ENCODE data around the gene SYDE1. TPM values are rescaled to one million over a fixed set of nuclear protein-coding genes. Genes with fewer than 3 reads are reported as not detected.

The SYDE1 gene
- total RNA-seq, 2 donors from 2014 or later: 42.4 to 44.6 TPM

DNA sequence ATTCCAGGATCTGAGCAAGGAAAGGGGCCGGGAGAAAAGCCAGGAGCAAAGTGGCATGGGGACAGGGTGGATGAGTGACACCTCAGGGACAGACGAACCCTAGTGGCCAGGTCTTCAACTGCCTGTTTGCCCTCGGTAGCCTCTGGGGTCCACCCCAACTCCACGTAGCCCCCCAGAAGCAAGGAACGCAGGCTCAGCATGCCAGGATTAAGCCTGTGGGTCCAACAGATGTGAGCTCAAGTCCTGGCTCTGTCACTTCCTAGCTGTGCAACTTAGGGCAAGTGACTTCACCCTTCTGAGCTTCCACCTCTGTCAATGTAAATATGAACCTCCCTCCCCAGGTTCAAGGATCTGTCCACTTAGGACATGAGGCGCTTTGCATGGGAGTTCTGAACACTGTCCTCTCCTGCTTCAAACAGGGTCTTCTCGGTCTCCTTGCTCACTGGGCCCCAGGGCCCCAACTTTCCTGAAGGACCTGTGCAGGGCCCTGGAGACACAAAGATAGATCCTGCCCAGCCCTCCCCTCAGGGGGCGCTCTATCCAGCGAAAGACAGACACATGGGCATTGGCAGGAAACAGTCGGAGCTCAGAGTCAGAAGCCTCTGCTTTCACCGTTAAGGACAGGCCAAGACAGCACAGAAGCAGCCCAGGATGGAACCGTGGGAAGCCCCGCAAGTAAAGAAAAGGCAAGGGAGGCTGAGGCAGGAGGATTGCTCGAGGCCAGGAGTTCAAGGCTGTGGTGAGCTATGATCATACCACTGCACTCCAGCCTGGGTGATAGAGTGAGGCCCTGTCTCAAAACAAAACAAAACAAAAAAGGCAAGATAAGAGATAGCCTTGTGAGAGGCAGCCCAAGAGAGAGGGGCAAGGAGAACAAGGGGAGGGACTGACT, 13.2 kb downstream of the SYDE1 start:
- intact Hi-C loops (cut with DNase I): no loop called here
- DNase-seq (ENCODE audit: low spot score): peak; percentile 51

DNA sequence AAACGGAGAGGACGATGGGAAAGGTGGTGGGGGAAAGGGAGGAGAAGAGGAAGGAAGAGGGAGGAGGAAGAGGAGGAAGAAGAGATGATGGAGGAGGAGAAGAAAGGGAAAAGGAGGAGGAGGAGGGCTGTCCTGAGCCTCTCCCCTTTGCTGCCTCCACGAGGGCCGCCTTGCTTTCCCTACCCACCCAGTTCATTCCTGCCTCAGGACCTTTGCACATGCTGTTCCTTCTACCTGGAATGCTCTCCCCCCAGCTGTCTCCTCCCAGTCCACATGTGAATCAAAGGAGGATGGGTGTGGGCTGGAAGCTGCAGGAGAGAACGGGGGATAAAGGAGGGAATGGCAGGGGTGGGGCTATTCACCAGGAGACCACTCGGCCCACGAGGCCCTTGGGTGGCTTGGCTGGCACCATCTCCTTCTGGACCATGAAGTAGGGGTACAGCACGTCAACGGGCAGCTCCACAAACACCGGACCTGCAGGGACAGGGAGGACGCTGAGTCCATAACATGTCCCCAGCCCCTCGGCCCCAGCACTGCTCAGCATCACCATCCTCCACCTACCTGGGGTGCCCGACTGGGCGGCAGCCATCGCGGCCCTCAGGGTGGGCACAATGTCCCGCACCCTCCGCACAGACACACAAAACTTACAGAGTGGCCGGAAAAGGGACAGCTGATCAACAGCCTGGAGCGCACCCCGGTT, 15.3 kb downstream of the SYDE1 start:
- peak; percentile 72 for DNase-seq (ENCODE audit: low spot score)
- intact Hi-C loops (cut with DNase I): no loop called here

DNA sequence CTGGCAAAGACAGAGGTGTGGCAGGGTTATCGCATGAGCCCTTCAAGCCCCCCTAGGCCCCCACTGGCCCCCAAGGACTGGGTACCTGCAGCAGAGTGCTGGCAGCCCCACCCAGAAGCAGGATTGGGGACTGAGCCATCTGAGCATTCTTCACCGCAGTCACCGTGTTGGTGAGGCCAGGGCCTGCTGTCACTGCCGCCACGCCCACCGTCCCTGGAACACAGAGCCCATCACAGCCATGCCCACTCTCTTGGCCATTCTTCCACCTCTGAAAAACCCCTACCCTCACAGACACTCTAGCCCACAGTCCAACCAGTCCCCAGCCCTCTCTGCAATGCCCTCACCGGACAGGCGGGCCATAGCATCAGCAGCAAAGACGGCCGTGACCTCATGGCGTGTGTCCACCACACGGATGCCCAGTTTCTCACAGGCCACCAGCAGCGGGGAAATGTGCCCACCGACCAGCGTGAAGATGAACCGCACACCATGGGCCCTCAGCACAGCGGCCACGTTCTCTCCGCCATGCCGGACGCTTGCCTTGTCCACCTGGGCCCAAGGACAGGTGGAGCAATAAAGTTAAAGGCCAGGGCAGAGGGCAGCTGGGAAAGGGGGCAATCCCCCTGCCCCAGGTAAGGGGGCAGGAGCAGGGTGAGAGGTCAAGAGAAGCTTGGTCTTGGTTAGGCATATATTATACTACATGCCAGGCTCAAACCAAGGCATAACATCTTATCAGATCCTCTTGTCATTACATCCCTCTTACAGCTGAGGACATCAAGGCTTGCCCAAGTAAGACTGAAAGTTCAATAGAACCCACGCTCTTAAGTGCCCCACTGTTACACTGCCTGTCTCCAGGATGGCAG, 16.1 kb downstream of the SYDE1 start:
- intact Hi-C loops (cut with DNase I): no loop called here
- no peak for DNase-seq (ENCODE audit: low spot score)

DNA sequence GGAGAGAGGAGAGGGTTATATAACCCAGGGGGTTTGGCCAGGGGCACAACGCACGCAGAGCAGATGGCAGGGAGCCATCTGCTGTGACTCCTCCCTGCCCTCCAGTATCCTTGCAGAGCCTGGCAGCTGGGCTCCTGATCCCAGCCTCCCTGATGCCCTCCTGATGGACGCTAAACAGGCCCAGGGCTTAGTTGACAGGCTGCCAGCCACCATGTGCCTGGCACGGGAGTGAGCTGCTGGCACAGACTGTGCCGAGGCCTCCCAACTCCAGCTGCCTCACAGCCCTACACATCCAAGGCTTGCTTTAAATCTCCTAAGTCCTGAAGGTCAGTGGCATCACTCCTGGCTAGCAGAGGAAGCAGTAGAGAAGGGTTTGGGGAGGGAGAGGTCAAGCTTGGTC, 16.7 kb downstream of the SYDE1 start:
- peak; percentile 72 for DNase-seq (ENCODE audit: low spot score)
- intact Hi-C loops (cut with DNase I): no loop called here

DNA sequence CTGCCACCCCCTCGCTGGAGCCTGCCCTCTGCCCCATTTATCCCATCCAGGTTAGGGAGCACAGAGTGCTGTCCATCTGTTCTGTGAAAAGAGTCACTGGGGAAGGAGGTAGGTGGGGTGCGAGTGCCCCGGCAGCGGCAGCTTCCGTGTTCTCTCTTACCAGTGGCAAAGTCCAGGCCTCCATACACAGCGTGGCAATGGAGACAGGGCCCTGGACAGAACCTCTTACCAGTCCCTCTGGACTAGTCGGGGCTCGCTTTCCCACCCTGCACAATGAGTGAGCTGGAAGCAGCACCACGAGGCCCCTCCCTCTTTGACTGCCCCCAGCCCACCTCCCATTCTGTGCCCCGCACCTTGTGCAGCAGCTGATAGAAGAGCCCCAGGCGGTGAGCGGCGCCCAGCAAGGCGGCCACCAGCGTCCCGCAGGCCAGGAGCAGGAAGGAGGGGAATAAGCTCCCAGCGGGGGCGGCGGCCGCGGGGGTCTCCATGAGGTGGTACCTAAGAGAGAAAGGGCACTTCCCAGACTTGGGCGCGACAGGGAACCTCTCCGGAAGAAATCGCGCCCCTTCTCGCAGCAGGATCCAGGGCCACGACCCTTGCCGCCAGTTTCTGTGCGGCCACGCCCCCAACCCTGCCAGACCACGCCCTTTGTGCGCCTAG, 17.5 kb downstream of the SYDE1 start:
- intact Hi-C loops (cut with DNase I): no loop called here
- peak; percentile 94 for DNase-seq (ENCODE audit: low spot score)

DNA sequence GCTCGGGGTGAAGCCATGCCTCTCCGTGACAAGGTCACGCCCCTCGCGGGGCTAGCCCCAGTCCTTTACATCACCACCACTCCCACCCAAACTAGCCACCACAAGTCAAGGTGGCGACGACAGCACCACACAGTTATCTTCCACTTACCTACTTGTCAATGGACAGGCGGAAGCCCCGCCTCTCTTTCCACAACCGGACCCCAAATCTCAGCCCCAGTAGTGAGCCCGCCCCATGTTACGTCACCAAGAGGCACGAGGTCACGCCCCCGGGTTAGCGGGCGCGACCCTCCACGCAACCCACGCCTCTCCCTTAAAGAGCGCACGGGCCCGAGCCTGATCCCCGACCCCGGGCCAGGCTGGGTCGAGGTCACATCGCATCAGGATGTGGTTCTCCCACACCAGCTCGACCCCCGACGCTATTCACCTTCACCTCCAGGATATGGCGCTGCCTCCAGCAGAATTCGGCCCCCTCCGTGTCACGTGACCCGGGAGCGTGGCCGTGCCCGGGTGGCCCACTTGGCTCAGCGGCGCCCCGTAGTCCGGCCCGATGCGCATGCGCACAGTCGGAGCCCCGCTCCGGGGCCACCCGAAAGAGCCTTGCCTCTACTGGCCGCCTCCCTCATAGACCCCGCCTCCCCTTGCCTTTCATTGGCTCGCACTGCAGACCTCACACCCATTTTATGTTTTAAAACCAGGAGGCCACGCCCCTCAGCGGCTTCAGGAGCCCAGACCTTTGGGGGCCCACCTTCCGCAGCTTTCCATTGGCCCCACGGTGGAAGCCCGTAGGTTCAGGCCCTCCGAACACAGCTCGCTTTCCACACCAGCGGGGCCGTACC, 18.2 kb downstream of the SYDE1 start:
- intact Hi-C loops (cut with DNase I): no loop called here
- DNase-seq (ENCODE audit: low spot score): peak; percentile 100

DNA sequence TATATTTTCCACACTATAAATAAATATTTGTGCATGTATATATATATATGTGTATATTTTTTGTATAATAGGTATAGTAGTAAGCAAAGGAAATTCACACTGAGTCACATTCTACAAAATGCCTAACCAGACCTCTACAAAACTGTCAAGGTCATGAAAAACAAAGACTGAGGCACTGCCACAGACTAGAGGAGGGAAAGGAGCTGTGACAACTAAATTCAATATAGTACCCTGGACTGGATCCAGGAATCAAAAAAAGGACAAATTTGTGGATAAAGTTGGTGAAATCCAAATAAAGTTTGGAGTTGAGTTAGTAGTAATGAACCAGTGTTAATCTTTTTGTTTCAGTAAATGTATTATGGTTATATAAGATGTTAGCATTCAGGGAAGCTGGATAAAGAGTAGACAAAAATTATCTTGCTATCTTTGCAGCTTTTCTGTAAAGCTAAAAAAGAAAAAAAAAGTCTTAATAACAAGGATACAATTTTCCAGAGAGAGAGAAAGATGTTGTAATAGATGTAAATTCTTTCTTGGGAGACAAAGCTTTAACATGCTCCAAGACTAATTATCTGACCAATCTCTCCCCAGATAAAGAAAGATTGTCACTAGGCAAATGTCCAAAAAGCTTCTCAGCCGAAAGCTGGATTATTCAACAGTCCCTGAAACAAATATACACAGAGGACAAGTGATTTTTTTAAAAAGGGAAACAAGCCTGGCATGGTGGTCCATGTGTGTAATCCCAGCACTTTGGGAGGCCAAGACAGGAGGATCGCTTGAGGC, 19.1 kb downstream of the SYDE1 start:
- DNase-seq (ENCODE audit: low spot score): no peak
- intact Hi-C loops (cut with DNase I): no loop called here

DNA sequence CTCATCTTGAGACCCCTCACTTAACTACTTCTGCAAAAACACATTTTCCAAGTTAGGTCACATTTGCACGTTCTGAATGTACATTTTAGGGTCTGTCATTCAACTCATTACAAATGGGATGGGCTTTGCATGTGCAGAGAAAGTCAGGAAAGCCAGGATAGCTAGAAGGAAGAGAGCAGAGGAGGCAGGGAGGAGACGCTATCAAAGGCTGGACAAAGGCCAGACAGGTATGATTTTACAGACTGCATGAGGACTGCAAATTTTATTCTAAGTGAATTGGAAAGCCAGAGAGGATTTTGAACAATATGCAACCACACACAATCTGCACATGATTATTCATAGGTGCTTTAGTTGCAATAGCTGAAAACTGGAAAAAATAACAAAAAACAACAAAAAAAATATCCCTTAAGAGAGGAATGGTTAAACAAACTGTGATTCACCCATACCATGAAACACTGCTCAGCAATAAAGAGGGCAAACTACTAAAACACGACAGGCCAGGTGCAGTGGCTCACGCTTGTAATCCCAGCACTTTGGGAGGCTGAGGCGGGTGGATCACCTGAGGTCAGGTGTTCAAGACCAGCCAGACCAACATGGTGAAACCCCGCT, 21.1 kb downstream of the SYDE1 start:
- DNase-seq (ENCODE audit: low spot score): no peak
- intact Hi-C loops (cut with DNase I): no loop called here

DNA sequence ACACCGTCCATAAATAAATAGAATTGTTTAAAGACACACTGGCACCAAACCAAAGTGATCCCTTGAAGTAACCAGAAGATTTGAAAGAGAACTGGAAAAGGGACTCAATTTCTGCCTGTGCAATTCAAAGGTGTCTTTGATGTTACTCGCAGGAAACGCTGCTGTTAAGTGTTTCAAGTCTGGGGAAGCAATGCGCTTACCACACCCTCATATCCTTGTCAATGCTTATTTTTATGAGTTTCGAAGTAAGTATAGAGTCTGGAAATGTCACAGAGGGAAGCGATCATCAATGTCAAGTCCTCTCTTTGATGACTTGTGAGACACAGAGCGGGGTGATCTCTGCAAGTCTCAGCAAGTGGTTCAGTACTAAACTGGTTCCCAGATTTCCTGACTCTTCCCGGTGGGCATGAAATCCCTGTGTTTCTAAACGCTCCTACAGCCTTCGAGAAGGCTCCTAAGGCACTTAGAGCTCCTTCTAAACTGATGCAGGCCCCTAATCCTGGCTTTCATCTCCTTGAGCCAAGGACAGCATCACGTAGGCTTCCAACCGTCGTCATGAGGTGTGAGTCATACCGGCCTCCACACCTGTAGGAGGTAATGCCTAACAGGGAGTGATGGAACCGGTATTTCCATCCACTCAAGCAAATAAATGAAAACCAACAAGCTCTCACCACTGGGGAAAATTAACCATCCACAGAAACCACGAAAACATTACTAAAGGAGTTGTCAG, 22.8 kb downstream of the SYDE1 start:
- intact Hi-C loops (cut with DNase I): loop anchor here in 1 of 2 donors (1.0 kb wide), 1 partner anchor 30 kb away; no protein-coding TSS in a partner anchor
- no peak for DNase-seq (ENCODE audit: low spot score)

DNA sequence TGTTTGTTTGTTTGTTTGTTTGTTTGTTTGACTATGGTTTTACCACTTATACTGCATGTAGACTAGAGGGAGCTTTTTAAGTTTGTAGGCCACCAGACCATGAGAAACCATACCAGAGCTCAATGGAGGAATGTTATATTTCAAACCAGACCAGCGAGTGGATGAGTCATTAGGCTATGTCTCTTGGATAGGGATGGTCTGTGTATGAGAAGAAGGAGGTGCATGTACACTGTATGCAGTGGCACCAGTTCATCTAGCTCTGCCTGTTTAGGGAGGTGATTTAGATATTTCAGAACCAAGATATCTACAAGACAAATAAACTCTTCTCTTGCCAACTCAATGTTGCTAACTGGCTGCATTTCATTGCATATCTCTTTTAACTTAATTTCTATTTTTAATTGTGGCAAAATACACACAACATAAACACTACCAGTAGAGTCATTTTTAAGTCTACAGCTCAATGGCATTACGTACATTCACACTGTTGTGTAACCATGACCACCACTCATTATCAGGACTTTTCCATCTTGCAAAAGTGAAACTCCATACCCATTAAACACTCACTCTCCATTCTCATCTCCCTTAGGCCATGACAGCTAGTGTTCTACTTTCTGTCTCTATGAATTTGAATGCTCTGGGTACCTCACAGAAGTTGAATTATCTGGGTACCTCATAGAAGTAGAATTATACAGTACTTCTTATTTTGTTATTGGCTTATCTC, 29.2 kb downstream of the SYDE1 start:
- DNase-seq (ENCODE audit: low spot score): no peak
- intact Hi-C loops (cut with DNase I): no loop called here

DNA sequence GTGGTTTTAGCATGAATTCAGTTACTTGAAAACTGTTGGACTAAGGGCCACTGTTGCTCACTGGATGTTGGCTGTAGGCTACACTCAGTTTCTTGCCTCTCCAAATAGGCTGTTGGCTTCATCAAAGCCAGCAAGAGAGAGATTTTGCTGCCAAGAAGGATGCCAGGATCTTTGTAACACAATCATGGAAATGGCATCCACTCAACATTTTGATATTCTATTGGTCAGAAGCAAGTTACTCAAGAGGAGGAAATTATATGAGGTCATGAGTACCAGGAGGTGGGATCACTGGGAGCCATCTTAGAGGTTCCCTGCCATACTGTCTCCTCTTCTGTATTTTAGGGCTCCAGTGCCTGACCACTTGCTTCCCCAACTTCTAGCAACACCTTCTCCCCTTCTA, 30.6 kb downstream of the SYDE1 start:
- intact Hi-C loops (cut with DNase I): no loop called here
- DNase-seq (ENCODE audit: low spot score): no peak

DNA sequence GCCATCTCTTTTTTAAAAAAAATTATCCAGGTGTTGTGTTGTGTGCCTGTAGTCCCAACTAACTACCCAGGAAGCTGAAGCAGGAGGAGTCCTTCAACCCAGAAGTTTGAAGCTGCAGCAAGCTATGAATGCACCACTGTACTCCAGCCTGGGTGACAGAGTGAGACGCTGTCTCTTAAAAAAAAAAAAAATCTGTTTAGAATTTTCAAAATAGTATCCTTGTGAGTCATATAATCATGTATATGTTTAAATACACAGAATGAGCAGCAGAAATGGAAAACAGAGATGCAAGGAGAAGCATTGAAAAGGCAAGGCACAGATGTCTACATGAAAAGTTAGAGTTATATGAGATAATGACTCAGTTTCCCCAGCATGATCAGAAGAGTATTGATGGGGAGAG, 31.2 kb downstream of the SYDE1 start:
- intact Hi-C loops (cut with DNase I): no loop called here
- DNase-seq (ENCODE audit: low spot score): no peak

DNA sequence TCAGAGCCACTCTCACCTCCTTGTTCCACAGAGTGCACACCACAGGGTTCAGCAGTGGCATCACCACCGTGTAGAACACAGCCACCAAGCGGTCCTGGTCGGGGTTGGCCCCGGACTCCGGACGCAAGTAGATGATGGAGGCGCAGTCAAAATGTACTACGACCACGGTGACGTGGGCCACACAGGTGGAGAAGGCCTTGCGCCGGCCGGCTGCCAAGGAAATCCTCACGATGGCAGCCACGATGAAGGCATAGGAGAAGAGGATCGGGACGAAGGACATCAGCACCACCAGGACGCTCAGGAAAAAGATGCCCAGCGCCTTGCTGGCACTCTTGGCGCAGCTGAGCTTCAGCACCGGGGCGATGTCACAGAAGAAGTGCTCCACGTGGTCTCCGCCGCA, 33.9 kb downstream of the SYDE1 start:
- intact Hi-C loops (cut with DNase I): no loop called here
- no peak for DNase-seq (ENCODE audit: low spot score)

DNA sequence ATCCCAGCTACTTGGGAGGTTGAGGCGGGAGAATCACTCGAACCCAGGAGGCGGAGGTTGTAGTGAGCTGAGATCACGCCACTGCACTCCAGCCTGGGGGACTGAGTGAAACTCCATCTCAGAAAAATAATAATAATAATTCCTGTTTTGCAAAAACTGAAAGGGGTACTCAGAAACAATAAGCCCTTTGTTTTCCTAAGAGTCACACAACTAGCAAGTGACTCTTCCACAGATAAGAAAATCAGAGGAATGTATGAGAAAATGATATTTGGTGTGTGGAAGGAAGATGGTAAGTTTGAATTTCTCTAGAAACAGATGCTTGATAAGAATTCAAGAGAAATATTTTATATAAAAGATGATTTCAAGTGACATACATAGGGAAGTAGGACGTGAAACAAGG, 35.1 kb downstream of the SYDE1 start:
- intact Hi-C loops (cut with DNase I): no loop called here
- no peak for DNase-seq (ENCODE audit: low spot score)

DNA sequence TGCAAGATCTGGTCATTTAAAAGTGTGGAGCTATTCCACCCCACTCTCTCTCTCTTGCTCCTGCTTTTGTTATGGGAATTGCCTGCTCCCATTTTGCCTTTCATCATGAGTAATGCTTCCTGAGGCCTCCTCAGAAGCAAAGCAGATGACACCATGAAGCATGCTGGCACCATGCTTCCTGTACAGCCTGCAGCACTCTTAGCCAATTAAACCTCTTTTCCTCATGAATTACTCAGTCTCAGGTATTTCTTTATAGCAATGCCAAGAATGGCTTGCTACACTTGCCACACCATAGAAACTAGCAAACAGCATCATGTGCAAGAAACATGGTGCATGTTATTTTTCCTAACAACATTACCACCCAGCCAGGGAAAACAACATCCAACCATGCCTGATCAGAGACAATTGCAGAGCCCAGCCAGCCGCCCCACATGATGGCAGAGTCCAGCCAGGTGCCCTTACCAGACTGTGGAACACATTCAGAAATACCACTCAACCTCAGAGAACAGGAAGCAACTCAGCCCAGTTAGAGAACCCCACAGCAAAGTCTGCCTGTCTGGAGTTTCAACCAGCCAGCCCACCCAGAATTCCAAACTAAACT, 36.9 kb downstream of the SYDE1 start:
- no peak for DNase-seq (ENCODE audit: low spot score)
- intact Hi-C loops (cut with DNase I): no loop called here

DNA sequence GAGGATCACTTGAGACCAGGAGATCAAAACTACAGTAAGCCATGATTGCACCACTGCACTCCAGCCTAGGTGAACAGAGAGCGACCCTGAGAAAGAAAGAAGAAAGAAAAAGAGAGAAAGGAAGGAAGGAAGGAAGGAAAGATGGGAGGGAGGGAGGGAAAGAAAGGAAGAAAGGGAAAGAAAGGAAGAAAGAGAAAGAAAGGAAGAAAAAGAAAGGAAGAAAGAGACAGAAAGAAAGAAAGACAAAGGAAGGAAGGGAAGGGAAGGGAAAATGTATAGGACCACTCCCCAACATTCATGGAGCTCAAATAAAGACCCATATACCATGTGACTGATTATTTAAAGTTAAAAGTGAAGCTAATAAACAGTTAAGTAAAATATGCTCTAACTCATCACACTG, 39.9 kb downstream of the SYDE1 start:
- no peak for DNase-seq (ENCODE audit: low spot score)
- intact Hi-C loops (cut with DNase I): no loop called here
